HG02678 (cell line): ENCODE results near the gene RABGAP1L.
"Not testable (repeated sequence)": the region's sequence is repeated elsewhere in the genome, so short reads cannot be mapped to it uniquely, and the experiment has no call there.

ENCODE experiments used
- ATAC-seq: cut with Tn5 transposase; IDR thresholded peaks from one replicate; pipeline ENCODE4 v1.9.1; 2021; ENCODE audit warnings: mild to moderate bottlenecking, moderate library complexity; ENCODE audit not compliant: unreplicated experiment

Gene RABGAP1L

DNA sequence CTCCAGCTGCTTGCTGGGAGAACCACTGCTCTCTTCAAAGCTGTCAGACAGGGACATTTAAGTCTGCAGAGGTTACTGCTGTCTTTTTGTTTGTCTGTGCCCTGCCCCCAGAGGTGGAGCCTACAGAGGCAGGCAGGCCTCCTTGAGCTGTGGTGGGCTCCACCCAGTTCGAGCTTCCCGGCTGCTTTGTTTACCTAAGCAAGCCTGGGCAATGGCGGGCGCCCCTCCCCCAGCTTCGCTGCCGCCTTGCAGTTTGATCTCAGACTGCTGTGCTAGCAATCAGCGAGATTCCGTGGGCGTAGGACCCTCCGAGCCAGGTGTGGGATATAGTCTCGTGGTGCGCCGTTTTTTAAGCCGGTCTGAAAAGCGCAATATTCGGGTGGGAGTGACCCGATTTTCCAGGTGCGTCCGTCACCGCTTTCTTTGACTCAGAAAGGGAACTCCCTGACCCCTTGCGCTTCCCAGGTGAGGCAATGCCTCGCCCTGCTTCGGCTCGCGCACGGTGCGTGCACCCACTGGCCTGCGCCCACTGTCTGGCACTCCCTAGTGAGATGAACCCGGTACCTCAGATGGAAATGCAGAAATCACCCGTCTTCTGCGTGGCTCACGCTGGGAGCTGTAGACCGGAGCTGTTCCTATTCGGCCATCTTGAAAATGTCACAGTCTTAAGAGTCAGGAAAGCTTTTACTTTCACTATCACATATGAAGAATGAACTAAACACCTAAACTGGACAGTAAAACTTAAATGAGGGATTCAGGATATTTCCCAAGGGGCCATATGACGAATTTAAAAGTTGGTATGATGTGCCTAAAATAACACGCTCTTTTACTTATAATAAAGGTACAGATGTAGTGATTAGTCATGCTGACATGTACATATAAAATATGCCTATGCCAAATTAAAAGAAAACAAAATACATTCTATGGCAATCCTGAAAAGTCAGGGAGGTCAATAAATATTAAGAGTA lies 689.6 kb downstream of the RABGAP1L start:
- not testable (repeated sequence) for ATAC-seq

DNA sequence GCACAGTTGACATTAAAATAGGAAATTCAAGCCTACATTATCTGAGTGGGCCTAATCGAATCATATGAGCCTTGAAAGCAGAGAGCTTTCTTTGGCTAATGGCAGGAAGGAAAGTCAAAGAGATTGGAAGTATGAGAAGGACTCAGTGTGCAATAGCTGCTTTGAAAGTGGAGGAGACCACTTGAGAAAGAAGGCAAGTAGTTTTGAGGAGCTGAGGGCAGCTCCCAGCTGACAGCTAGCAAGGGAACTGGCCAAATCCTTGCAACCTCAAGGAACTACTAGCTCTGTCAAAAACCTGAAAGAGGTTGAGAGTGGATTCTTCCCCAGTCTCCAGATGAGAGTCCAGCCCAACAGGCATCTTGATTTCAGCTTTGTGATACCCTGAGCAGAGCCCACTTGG lies 691.4 kb downstream of the RABGAP1L start:
- no peak for ATAC-seq

DNA sequence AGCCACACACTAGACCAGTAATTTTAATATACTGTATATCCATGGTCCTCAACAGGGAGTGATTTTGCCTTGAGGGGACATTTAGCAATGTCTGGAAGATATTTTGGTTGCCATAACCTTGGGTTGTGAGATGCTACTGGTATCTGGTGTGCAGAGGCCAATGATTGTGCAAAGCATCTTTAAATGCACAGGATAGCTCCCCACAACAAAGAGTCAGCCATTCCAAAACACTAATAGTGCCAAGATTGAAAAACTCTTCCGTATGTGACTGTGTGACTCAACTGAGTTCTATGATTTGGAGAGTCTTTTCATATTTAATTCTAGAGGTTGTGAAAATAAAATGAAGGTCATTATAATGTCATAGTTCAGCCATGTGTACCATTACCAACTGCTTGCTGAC lies 699.0 kb downstream of the RABGAP1L start:
- ATAC-seq, result no peak

DNA sequence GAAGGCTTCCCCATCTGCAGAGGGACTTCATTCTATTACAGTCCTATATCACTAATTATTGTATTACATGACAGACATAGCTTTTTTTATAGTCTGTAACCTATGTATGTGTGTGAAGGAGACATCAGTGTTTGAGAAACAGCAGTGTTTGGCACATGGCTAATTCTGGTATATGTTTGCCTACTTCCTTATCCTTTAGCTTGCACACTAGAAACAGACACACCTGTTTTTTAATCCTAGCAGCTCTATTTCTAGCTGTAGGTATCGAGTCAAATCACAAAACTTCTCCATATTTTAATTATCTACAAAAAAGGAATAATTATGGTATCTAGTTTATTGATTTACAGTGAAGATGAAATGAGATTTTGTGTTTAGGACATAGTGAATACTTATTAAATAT lies 711.0 kb downstream of the RABGAP1L start:
- ATAC-seq, result no peak

DNA sequence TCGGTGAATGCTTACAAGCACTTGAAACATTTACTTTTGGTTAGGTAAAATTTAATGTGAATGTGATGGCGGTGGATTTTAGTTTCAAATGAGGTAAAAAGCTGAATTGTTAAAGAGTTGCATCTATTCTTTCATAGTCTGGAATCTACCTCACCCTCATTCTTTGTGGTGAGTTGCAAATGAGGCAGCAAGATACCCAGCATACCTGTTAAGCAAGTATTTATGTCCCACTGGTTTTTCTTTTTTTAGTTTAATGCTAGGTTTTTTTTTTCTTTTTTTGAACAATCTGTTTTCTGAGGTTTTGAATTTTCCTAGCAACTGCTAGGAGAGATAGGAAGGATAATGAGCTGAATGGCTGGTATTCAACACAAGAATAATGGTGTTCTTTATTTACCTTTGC lies 712.6 kb downstream of the RABGAP1L start:
- no peak for ATAC-seq

DNA sequence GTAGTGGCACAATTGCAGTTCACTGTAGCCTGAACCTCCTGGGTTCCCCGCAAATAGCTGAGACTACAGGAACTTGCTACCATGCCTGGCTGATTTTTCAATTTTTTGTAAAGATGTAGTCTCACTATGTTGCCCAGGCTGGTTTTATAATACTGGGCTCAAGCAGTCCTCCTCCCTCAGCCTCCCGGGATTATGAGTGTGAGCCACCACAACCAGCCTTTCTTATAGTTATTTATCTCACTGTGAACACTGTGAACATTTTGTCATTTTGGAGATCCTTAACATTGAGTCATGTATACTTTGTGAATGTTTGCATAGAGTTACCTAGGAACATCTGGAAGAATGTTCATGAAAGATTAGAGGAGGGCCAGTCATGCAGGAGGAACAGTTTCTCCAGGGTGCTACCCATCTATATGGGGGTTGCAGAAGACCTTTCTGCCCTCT lies 713.3 kb downstream of the RABGAP1L start:
- ATAC-seq, result no peak

DNA sequence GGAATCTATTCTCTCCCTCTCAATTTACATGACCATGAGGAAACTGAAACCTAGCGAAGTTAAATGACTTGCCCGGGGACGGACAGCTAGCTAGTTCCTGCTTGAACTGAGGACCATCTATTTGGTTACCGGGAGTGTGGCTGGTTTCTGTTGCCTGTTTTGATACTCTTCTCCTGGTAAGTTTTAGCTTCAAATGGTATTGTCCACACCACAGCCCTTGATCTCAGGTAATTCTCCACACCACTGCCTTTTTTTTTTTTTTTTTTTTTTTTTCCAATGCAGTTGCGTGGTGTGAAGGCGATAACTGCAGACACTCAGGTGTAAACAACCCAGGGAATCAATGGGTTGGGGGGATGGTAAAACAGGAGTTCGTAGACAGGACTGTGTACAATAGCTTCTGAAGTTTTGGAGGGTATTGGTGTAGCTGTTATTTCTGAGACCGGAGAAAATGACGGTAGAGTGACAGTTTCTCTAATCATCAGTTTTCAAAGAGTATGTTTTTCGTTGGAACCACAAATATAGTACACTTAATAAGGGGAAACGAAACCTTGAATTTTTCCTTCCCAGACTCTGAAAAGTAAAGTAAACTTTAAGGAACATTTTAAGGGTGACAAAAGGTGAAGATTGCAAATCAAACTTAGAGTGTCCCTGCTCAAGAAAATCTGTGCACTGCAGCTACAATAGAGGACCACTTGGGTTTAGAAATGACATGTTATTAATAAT lies 715.2 kb downstream of the RABGAP1L start:
- ATAC-seq, result peak; percentile 80

DNA sequence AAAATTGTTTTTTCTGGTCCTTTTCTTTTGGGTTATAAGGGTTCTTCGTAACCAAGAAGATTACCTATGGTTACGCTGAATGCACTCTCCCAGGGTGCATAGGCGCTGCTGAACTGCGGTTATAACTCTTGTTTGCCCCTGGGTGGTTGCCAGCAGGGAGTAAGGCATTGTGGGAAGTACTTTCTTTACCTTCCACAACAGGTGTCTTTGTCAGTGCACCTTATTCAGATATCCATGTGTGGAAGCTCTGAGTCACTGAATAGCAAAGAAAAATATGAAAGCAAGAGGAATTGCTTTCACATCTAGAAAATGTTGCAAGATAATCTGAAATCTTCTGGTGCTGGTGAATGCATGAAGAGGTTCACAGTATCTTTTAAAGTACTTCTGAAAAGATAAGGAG lies 716.0 kb downstream of the RABGAP1L start:
- no peak for ATAC-seq

DNA sequence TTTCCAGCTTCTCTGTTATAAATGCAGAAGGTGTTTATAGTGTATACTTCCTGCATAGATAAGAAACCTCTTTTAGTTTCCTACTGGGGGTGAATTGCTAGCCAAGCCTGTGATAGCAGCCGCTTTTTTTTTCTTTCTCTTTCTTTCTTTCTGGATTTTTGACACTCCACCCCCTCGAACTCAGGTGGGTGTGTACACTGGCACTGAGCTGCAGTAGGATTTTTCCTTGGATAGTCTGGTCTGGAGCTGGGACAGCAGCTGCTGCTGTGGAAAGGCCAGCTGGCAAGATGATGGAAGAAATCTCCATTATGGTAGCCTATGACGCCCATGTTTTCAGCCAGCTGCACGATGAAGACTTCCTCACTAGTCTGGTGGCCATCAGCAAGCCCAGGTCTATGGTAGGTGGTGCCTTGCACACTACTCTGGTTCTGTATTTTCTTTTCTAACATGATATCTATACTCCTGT lies 717.9 kb downstream of the RABGAP1L start:
- no peak for ATAC-seq

DNA sequence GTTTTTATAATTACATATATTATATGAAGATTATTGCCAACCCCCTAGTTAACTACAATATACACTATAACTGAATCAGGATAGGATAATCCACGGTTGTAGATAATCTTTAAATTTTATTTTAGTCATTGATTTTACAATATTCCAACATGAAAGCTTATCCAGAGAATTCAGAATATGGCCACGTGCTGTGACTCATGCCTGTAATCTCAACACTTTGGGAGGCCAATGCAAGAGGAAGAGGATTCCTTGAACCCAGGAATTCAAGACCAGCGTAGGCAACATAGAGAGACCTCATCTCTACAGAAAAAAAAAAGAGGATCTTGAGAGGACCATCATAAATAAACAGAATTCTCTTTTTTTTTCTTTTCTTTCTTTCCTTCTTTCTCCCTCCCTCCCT lies 720.9 kb downstream of the RABGAP1L start:
- ATAC-seq, result no peak

DNA sequence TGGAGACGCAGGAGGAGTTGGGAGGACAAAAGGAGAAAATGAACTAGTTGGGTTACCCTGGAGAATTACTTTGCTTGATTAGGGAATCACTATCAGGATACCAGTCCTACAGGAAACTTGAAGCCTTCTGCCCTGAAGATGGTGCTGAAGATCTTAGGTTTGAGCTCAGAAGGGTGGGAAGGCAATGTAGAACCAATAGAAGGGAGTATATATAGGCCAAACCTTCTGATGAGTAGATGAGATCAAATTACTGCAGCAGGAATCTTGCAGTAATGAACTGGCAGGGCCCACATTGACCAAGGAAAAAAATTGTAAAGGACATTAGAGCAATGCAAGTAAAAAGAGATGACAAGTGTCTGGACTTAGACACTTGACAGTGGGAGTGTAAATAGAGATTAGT lies 724.1 kb downstream of the RABGAP1L start:
- no peak for ATAC-seq

DNA sequence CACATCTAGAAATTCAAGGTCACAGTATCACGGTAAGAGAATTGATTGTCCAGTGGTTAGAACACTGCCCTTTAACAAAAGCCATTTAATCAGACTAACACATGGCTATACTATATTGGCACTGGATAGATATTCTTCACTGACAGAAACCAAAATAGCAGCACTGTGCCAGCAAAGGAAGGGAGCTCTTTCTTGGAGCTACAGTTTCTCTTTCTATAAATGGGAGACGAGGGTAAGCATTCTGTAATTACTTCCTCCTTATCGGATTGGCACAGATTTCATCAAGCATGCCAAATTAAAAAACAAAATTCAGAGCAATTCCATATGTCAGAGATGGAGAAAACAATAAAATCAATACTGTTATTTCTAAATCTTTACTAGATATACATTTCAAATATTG lies 724.7 kb downstream of the RABGAP1L start:
- ATAC-seq, result no peak

DNA sequence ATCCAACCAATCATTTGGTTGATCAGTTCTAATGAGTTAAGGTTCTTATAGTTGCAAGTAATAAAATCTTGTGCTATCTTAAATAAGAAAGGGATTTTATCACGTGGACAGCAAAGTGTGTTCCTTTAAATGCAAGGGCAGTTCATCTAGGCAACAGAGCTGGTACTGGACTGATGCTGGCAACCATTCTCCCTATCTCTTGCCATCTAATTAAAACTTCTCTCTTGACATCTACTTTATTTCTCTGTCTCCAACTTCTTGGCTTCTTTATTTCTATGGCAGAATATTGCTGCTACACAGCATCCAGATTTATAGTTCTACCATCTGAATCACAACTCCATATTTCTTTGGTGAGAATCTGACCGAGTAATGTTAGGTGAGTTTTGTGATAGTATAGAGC lies 725.2 kb downstream of the RABGAP1L start:
- no peak for ATAC-seq

DNA sequence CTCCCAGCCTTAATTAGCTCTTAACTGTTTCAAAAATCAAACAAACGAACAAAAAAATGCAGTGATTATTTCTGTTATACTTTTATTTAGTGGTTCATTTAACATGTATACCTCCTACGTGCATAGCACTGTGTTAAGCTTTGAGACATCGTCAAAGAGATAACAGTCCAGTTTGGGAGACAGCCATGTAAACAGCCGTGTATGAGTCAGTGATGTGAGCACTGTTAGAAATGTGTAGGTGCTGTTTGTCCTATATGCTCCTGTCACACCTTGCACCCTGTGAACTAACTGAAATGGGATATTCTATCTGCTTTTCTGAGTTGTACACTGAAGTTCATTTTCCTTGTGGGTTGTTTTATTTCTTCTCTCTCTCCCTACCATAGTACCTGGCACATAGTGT lies 730.7 kb downstream of the RABGAP1L start:
- ATAC-seq, result no peak

DNA sequence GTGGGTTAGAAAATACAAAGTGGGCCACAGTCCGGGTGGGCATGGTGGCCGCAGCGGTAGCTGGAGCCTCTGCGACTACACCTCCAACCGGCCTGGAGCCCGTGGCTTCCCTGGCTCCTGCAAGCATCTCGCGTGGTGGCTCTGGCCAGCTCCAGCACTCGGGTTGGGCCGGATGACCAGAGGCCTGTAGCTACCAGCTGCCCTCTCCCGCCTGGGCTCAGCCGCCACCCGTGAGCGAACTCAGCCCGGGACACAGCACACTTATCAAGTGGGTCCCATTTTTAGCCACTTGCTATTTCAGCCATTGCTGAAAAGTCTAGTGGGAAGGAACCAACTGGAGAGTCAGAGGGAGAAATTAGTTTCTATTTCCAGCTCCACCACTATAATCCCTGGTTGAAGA lies 732.7 kb downstream of the RABGAP1L start:
- no peak for ATAC-seq

DNA sequence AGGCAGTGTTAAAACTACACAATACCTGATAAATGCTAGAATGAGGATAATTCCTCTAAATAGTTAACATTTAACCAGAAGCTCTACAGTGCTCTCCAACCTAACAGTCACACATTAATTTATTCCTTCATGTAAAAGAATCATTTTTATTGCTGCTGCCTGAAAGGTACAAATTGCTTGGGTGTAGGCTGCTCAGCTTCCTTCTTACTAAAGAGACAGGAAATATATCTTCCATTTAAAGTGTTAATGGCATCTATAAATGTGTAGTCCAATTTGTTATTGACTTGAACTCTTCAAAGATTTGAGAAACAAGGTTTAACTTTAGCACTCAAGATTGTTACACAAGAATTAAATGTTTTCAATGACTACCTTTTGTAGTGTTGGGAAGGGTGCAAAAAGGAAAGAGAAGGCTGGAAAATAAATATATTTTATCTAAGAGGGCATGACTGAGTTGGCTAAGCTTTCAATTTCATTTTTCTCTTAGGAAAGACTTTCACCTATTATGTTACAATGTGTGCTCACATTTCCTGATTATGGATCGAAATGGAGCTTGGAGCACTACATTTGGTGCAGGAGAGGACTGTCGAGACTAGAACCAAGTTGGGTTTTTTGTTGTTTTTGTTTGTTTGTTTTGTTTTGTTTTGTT lies 734.9 kb downstream of the RABGAP1L start:
- ATAC-seq, result no peak

DNA sequence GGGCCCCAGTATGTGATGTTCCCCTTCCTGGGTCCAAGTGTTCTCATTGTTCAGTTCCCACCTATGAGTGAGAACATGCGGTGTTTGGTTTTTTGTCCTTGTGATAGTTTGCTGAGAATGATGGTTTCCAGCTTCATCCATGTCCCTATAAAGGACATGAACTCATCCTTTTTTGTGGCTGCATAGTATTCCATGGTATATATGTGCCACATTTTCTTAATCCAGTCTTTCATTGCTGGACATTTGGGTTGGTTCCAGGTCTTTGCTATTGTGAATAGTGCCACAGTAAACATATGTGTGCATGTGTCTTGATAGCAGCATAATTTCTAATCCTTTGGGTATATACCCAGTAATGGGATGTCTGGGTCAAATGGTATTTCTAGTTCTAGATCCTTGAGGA lies 736.3 kb downstream of the RABGAP1L start:
- ATAC-seq, result not testable (repeated sequence)

DNA sequence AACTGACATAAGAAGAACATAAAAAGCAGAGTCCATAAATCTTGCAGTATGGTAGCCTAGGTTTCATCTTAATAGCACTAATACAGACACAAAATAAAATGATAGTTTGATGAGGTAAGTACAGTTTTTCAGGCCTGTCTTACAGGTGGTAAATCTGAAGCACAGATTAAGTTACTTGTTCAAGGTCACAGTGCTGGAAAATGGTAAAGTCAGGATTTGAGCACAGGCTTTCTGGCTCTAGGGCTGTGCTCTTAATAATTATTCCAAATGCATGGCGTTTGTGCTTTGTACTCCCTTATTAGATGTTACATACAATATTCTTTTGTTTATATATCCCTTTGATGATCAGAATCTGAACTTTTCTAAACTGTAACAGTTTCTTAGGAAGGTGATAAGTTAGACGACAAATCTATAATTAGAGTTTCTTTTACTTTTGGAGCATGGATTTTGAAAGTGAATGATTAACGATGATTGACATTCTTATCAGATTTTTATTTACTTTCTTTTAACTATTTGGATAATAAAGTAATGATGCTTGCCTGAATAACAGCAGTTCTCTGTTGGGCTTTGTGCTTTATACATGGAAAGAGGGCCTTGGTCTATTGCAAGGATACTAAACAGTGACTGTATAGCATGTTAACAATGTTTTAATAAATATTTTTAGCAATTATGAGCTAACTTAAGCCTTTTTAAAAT lies 738.9 kb downstream of the RABGAP1L start:
- no peak for ATAC-seq

DNA sequence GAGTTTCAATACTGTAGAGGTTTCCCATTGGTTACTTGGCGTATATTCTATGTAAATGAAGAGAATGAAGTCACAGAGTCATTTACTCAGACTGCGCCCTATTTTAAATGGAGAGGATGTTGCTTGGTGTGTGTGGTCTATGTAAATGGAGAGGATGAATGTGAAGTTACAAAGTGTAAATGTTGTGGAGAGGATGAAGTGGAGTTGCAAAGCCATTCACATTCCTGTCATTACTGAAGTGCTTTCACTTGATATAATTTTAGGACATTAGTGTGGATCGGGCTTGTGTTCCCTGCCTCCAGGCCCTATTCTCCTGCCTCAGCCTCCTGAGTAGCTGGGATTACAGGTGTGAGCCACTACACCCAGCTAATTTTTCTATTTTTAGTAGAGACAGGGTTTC lies 741.0 kb downstream of the RABGAP1L start:
- no peak for ATAC-seq

DNA sequence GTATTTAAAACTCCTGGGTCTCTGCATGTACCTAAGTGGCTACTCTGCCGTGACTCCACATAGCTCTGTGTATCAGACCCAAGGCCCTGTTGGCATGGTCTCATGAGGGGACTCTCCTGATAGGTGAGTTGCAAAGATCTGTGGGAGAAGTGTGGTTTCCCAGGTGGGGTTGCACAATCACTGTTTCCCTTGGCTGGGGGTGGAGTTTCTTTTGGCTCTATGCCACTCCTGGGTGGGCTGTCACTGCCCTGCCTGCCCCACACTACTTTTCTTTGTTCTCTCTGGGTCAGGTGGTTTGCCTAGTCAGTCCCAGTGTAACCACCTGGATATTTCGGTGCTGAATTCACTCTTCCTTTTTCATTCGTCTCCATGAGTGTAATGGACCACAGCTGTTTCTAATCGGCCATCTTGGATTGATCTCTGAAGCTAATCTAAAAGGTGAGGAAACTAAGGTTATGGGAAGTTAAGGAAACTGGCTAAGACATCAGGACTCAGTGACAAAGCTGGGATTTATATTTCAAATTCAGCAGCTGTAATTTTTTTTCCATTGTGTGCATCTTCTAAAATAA lies 743.3 kb downstream of the RABGAP1L start:
- no peak for ATAC-seq

DNA sequence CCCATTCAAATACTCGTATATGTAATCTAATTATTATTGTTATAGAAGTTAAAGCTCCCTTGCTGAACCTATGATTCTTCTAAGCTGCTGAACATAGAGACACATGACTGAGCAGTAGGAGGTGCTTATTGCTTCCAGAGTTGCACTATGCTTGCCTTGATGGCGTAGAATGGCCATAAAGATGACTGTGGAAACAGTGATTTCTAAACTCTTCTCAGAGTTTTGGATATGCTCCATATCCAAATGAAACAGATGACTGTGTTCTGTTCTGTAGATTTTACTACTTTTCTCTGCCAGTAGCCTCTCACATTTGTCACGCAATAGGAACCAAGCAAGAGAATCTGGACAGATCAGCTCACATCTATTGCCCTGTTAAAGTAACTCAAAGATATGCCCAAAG lies 752.3 kb downstream of the RABGAP1L start:
- no peak for ATAC-seq
